Measurements from ENCODE around the gene NHLRC1.

GRCh38 chr6:18121580-18122127, 823 bp downstream of the NHLRC1 start:
- TF ChIP-seq CTCF (IDR thresholded peaks at IDR 0.05) = no peak
- no peak for TF ChIP-seq EP300 (IDR thresholded peaks at IDR 0.05)
- no peak for TF ChIP-seq POLR2A (IDR thresholded peaks at IDR 0.05)
